DMS53 (cell line): ENCODE results near the gene PNPLA7.
"Not testable (repeated sequence)": the region's sequence is repeated elsewhere in the genome, so short reads cannot be mapped to it uniquely, and the experiment has no call there.

Experiments used
- DNase-seq: peaks from one replicate; lab custom pipeline; 2025; lab: John Stamatoyannopoulos, UW

The PNPLA7 gene

DNA sequence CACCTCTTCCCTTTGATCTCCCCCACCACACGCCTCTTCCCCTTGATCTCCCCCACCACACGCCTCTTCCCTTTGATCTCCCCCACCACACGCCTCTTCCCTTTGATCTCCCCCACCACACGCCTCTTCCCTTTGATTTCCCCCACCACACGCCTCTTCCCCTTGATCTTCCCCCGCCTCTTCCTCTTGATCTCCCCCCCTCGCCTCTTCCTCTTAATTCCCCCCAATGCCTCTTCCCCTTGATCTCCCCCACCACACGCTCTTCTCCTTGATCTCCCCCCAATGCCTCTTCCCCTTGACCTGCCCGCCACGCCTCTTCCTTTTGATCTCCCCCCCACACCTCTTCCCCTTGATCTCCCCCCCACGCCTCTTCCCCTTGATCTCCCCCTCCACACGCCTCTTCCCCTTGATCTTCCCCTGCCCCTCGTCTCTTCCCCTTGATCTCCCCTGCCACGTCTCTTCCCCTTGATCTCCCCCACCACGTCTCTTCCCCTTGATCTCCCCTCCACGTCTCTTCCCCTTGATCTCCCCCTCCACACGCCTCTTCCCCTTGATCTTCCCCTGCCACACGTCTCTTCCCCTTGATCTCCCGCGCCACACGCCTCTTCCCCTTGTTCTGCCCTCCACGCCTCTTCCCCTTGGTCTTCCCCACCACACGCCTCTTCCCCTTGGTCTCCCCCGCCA lies 99.5 kb downstream of the PNPLA7 start:
- not testable (repeated sequence) for DNase-seq

DNA sequence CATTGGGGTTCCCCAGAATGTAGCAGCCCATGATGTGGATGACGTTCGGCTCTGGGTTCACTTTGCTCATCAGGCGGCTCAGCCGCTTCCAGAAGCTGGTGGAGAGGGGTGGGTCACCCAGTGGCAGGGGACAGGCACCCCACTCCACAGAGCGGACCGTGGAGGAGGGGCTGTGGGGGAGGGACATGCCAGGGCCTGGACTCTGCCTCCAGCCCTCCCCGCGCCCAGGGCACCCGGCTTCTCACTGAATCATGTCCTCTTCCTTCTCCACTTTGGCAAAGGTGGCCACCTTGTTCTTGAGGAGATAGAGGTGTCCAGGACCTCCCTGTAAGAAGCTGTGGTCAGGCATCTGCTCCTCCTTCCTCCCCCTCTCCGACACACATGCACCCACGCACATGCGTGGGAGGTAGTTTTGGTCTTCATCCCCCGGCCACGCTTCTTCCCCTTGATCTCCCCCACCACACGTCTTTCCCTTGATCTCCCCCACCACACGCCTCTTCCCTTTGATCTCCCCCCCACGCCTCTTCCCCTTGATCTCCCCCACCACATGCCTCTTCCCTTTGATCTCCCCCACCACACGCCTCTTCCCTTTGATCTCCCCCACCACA lies 100.2 kb downstream of the PNPLA7 start:
- no peak for DNase-seq

DNA sequence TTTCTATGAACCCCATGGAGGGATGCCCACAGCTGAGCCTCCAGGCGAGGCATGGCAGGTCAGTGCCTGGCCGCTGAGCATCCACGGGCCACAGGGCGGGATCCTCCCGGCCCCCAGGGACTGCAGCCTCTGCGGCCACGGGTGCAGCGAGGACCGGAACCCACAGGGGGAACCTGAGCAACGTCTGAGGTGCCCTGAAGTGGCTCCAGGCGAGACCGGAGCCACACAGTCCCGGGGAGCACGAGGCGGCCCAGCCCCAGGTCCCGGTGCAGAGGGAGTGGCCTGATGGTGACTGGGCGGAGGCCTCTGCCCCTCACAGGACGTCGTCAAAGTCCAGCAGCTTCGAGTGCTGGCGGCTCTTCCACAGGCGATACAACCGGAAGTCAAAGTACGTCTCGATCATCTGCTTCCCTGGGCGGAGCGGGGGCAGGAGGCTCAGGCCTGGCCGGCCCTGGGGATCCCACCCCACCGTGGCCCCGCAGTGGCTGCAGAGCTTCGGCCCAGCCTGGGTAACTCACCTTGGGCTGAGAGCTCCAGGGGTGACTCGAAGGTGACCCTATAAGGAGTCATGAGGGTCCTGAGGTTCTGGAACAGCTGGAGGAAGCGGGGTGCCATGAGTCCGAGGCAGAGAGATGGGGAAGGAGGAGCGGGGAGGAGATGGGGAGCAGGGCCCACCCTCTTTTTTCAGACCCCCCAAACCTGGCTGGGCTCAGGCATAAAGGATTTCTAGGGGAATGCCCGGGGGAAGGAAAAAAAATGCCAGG lies 100.9 kb downstream of the PNPLA7 start:
- DNase-seq = no peak

DNA sequence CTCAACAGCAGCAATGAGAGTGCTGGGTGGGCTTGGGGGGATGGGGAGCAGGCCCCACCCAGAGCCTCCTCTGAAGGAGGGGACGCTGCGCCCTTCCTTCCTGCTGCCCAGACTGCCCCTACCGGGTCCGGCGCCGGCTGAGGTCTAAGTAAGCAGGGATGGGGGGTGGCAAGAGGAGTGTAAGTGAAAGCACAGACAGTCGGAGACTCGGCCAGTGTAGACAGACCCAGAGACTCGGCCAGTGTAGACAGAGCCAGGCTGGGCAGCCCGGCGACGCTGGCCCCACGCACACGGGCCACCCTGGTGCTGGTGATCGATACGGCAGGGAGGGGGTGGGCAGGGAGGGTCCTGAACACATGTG lies 101.6 kb downstream of the PNPLA7 start:
- no peak for DNase-seq

DNA sequence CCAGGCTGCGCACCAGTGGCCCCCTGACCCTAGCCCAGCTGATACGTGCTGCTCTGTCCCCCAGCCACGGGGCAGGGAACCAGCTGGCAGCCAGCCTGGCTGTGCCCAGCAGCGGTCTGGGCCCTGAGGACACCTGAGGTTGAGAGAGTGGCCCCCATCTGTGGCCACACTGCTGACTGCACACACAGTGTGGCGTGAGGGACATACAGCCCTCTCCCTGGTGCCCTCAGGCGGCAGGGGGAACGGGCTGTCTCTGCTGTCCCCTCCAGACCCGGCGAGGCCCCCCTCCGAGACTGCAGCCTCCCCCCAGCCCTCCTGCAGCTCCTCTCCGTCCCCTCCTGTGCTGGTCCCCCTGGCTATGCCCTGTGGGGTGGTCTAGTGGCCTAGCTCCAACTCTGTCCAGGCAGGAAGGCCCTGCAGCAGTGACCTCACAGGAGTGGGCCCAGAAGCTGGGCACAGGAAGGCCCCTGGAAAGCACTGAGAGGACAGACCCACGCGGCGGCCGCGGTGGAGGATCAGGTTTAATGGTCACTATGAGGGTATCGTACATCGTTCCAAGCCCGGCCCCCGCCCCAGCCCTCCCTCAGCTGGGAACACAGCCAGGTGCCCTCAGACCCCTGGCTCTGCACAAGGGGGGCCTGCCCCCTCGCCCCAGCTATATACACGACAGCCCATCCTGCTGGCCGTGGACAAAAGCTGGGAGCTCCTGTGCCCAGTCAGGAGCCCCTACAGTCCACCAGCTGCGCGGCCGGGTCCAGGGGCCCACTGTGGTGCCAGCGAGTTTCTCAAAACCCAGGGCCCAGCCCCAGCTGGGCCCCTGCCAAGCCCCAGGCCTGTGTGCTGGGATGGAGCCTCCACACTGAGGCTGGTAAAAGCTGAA lies 102.2 kb downstream of the PNPLA7 start:
- DNase-seq = no peak

DNA sequence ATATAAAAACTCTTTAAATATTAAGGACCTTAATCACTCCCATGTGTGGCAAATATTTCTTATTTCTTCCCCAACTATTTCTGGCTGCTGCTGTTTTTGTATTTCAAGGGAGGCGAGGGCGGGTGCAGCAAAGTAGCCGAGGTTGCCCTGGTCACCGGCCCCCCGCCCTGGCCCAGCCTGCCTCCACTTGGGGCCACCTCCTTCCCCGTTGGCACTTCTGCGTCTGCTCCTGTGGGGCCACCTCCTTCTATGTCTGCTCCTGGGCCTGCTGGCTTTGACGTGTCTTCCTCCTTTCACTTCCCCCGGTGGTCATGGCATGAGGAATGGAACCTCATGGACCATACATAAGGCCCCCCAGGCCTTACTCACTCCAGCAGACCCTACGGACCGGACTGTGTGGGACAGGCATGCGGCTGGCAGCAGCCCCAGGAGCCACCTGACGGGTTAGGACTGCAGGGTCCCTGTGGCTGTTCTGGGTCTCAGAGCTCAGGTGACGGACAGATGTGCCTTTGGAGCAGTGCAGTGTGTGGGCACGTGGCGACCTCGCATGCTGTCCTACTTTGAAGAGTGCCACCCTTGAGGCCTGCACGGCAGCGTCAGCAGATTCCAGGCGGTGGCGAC lies 103.2 kb downstream of the PNPLA7 start:
- DNase-seq = no peak

DNA sequence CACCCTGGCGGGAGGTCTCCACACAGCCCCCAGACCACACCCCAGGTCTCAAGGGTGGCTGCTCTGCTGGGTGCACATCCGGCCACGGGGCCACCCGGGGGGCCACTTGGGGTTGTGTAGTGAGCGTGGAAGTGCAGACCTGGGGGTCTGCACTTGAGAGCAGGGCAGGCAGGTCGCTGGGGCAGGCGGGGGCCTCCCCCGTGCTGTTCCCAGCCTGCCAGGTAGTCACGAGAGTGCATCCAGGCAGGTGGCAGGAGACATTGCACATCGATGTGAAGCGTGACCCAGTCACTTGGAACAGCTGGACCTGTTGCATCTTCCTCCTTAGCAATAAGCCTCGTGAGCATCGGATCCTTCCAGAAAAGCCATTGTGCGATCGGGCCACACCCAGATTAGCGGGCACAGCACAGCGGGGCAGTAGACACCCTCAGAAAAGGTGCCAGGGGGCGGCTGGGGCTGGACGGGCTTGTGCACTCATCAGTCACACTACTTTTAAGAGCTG lies 104.2 kb downstream of the PNPLA7 start:
- DNase-seq = peak; percentile 86

DNA sequence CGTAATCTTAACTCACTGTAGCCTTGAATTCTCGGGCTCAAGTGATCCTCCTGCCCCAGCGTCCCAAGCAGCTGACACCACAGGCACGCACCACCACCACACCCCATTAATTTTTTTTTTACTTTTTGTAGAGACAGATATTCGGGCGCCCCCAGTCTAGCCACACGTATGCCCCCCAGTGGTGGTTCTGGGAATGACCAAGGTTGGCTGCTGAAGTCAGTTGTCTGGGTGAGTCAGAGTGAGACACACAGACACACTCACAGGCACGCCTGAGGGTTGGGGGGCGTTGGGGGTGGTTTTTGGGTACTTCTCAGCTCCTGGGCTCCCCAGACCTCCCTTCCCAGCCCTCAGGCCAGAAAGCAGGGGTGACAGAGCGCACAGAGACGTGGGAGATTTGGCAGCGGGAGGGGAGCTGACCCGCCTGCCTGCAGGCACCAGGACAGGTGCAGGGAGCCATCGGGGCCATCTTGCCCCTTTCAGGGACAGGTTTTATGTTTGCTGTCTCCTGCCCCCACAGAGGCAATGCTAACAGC lies 104.9 kb downstream of the PNPLA7 start:
- DNase-seq = peak; percentile 87

DNA sequence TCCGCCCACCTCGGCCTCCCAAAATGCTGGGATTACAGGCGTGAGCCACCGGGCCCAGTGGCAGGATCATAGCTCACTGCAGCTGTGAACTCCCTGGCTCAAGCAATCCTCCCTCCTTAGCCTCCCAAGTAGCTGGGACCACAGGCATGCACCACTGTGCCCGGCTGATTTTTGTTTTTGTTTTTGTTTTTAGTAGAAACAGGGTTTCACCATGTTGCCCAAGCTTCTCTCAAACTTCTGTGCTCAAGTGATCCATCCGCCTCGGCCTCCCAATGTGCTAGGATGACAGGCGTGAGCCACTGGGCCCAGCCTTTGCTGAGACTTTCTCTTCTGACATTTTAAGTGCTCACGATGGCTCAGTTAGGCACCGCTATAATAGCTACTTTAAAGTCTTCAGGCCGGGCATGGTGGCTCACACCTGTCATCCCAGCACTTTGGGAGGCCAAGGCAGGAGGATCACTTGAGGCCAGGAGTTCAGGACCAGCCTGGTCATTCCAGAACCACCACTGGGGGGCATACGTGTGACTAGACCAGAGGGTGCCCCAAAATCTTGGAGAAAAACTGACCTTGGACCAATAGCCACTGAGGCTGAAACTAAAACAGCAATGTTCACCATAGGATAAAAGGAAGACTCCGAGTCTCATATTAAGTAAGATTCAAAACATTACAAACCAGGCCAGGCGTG lies 106.0 kb downstream of the PNPLA7 start:
- no peak for DNase-seq

DNA sequence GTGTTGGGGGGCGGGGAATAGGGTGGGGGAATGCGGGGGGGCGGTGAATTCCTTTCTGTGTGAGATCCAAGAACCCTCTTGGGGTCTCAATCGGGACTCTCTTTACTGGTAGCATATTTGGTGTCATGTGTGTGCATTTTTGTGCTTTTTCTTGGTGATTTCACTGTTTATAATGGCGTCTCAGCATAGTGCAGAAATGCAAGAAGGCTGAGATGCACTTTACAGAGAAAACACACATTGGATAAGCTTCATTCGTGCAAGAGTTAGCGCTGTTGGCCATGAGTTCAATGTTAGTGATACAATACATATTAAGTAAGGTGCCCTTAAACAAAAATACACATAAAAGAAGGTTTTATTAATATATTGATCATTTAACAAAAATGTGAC lies 108.3 kb downstream of the PNPLA7 start:
- DNase-seq = no peak

DNA sequence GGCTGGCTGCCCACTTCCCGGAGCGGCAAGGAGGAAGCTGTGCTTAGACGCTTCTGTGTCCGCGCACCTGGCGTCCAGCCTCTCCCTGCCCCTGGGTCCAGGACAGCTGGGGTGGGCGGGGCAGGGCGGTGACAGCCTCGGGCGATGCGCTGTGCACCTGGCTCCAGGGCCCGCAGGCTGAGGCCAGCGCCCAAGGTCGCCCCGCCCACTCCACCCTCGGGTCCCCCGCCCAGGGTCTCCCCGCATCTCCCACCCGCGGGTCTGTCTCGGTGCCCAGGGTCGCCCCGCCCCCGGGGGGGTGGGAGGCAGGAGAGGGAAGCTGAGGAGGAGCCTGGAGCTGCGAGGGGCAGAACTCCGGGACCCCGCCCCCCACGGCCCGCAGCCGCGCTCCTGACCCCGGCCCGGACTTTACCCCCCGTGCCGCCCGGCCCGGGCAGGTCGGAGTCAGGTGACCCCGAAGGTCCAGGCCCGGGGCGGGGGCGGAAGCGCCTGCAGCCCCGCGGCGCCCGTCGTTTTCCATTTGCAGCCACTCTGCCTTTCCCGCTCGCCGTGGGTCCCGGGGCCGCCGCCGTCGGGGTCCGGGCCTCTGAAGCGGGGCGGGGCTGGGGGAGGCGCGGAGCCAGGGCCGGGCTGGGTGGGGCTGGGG lies 108.8 kb downstream of the PNPLA7 start, which contains the start of gene ENTPD8:
TSS of gene ENTPD8 (minus strand) at position 69 of the 646 bp plus-strand sequence. CDS start 3,072 bp downstream, outside the sequence.
- DNase-seq = peak; percentile 99

DNA sequence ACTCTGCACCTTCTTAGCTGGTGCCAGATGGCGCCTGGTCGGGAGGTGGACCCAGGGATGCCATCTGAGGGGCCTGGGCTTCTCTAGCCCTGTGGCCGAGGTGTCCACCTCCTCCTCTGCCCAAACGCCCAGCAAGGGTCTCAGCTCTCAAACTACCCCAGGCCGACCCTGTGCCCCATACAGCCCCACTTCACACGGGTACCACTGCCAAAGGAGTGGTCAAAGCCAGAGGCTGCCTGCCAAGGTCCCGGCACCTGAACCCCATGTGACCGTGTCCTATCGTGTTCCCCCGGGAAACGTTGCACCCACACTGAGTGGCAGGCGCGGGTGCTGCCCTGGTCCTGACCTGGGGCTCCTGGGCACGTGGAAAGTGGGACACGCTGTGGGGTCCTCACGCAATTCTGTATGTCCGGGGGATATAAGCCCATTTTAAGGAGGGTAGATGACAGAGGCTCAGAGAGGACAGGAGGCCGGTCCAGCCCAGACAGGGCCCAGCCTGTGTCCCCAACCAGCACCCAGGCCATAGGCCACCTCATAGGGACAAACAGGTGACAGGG lies 111.0 kb downstream of the PNPLA7 start:
- DNase-seq = peak; percentile 41

DNA sequence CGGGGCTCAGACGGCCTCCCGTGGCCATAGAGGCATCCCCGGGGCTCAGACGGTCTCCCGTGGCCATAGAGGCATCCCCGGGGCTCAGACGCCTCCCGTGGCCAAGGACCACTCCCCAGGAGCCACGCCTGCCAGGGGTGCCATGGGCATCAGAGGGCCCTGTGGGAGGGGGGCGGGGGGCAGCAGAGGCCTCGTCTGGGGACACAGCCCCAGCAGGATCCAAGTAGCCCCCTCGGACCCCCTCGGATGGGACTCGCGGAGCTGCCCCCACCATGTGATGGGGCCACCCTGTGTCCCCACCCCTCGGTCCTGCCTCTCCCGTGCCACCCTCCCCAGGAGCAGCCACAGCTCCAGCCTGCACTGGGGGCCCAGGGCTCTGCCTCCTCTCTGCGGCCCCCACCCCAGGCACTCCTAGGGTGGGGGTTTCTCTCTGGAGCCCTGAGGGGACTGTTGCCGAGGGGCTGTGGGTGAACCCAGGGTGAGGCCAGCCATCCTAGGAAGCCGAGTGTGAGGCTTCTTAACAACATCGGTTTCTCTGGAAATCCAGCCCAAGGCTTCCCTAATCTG lies 111.5 kb downstream of the PNPLA7 start:
- DNase-seq = no peak

DNA sequence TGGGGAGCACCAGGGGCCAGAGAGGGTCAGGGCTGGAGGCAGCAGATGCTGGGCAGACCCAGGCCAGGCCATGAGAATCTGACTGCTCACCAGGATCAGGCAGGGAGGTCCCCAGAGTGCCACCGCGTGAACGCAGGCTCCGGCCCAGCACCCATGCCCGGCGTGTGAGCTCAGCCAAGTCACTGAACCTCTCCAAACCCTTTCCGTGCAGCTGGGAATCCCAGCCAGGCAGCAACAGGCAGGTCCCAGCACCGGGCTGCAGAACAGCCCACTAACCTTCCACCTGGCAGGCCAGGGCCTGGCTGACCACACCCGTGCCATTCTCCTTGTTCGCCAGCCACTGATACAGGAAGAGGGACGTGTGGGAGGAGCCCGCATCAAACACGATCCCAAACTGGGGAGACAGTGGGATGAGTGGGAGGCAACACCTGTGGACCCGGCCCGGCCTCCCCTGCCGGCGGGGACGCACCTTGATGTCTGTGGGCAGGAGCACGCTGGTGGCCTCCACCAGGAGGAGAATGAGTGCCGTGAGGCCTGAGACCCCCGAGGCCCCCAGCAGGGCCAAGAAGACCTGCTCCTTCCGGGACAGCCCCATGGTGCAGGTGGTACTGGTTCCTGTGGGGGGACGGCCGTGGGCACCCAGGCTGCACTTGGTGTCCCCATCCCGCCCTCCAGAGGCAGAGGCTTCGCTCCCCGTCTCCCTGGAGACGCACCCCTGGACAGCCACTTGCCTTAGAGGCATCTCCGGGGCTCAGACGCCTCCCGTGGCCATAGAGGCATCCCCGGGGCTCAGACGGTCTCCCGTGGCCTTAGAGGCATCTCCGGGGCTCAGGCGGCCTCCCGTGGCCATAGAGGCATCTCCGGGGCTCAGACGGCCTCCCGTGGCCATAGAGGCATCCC lies 112.3 kb downstream of the PNPLA7 start:
- no peak for DNase-seq

DNA sequence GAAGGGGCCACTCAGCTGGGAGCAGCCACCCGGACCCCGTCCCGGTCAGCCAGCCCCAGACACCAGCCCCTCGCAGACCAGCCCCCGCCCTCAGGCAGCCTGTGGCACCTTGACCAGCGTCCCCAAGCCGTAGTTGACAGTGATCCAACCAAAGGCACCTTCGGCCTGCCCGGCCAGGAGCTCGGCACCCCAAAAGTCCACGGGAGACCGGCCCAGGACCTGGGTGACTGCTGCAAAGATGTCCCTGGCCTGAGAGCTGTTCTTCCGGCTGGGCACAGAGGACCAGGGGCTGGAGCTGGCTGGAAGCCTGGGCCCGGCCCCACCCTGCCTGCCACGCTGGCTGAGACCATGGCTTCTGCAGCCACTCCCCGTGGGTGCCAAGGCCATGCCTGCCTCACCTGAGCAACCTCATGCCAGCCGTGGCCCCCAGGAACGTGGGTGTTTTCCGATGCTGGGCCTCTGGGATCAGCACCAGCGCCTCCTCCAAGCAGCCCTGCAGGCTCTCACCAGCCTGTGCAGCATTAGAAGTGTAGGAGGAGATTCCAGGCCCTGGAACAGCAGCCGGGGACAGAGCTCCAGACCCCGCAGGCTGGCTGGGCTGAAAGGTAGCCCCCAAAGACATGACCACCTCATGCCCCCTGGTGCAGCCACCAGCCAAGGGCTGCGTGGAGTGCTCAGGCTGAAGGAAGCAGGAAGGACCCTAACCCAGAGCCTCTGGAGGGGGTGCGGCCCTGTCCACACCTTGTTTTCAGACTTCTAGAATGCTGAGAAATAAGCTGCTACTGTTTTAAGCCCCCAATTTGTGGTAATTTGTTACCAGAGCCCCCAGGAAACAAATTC lies 113.2 kb downstream of the PNPLA7 start:
- no peak for DNase-seq

DNA sequence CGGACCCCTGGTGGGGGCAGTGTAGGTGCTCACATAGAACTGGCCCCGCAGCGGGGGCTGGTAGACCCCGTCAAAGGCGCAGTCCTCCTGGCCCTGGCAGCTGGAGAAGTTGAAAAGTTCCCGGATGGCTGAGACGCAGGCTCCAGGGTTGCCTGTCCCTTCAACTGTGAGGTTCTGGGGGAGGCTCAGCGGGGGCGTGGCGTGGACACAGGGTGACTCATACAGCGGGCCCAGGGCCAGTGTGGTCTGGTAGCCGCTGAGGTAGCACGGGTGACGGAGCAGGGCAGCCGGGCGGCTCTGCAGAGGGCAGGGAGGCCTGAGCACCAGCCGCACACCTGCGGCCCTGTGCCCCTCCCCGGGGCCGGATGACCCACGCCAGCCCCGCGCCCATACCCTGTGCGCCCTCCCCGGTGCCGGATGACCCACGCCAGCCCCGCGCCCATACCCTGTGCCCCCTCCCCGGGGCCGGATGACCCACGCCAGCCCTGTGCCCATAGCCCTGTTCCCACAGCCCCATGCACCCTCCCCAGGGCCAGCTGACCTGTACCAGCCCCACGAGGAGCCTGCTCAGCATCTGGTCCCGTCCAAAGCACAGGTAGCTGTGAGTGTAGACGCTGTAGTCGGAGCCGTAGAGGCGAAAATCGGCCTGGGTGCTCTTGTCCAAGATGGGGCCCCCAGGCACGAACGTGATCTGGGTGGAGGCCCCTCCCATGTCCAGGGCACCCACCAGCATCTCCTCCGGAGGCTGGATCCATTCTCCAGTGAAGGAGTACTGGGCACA lies 114.0 kb downstream of the PNPLA7 start:
- peak; percentile 94 for DNase-seq
